Measurements from ENCODE around the gene BPGM. TPM values are rescaled to one million over a fixed set of nuclear protein-coding genes. Genes with fewer than 3 reads are reported as not detected.

The BPGM gene
- total RNA-seq, 1 experiment from 2014 or later, result 10.0 TPM

DNA sequence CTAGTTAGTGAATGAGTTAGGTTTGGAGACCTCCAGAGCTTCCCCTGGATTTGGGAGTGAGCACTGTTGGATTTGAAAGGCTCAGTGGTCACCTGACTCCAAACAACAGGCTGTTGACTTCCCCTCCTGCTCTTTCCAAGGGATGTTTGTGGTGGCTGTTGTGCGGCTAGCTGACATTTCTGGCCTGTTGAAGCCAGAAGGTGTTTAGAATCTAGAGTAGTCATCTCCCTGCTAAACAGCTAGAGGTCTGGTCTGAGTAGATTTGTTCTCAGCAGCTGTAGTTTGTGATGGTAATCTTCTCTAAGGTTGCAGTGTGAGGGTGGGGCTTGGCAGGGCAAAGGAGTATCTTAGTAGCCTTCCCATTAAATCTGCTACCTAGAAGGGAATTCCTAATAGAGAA lies 30.1 kb downstream of the BPGM start:
- Histone ChIP-seq H3K79me2 (ENCODE audit: insufficient read depth, low read length) (no peaks in the 10 kb centered on the region; the same call in 1 of the 2 replicates), H3K4me1 (ENCODE audit: control insufficient read depth in 1 of 2, insufficient read depth in 2 of 2, low read length in 2 of 2) (no peaks in the 10 kb centered on the region), H3K4me2 (ENCODE audit: low read length) (no peak overlapping the region), H3K9me3 (ENCODE audit: control insufficient read depth in 1 of 2, insufficient read depth in 1 of 2, low read depth in 1 of 2, low read length in 2 of 2) (no peaks in the 10 kb centered on the region), H3K4me3 (replicated peaks in 1 of 2; ENCODE audit: low read depth in 1 of 2, low read length in 2 of 2) (no peak overlapping the region), H3K9me2 (ENCODE audit: insufficient read depth) (no peaks in the 10 kb centered on the region), H3K9ac (ENCODE audit: low read length) (no peak overlapping the region), H4K20me1 (ENCODE audit: insufficient read depth) (no peaks in the 10 kb centered on the region), H3K27me3 (ENCODE audit: insufficient read depth, low read length) (no peaks in the 10 kb centered on the region), H2AFZ (ENCODE audit: low read depth, low read length, poor library complexity, severe bottlenecking) (no peak overlapping the region), H3K27ac (ENCODE audit: low read depth, low read length) (no peak overlapping the region), H3K36me3 (ENCODE audit: control insufficient read depth in 1 of 2, insufficient read depth in 2 of 2, low read length in 2 of 2) (no peaks in the 10 kb centered on the region)
- no TSS peak for BruUV-seq (replicated peaks)
- POLR2A ChIA-PET, result no interaction called here
- CTCF ChIA-PET, result no interaction called here
- intact Hi-C loops (cut with micrococcal nuclease), result no loop called here
- ATAC-seq (no peak), DNase-seq (ENCODE audit: low read depth, low spot score) (no peak)
- TF ChIP-seq POLR2AphosphoS5 (IDR thresholded peaks at IDR 0.05; ENCODE audit: low read depth, low read length), result no peak
- TF ChIP-seq TCF7L2 (IDR thresholded peaks at IDR 0.05; ENCODE audit: borderline replicate concordance, extremely low read depth, insufficient read depth, insufficient read length), result no peak
- TF ChIP-seq CEBPB (IDR thresholded peaks at IDR 0.05; ENCODE audit: low read depth), result no peak
- RAD21 ChIA-PET (ENCODE audit: low non-redundant PET in 1 of 2, low total read pairs in 2 of 2, uncharacterized antibody in 2 of 2, unreplicated experiment in 2 of 2), result no interaction called here

- Histone ChIP-seq H3K79me2 (ENCODE audit: insufficient read depth, low read length) (no peaks in the 10 kb centered on the region; the same call in 1 of the 2 replicates), H3K27ac (ENCODE audit: low read depth, low read length) (no peak overlapping the region), H3K9me2 (ENCODE audit: insufficient read depth) (no peaks in the 10 kb centered on the region), H3K4me3 (replicated peaks in 1 of 2; ENCODE audit: low read depth in 1 of 2, low read length in 2 of 2) (no peak overlapping the region), H3K9me3 (ENCODE audit: control insufficient read depth in 1 of 2, insufficient read depth in 1 of 2, low read depth in 1 of 2, low read length in 2 of 2) (no peaks in the 10 kb centered on the region), H2AFZ (ENCODE audit: low read depth, low read length, poor library complexity, severe bottlenecking) (no peak overlapping the region), H3K4me1 (ENCODE audit: control insufficient read depth in 1 of 2, insufficient read depth in 2 of 2, low read length in 2 of 2) (no peaks in the 10 kb centered on the region), H3K4me2 (ENCODE audit: low read length) (no peak overlapping the region), H3K27me3 (ENCODE audit: insufficient read depth, low read length) (no peaks in the 10 kb centered on the region), H3K36me3 (ENCODE audit: control insufficient read depth in 1 of 2, insufficient read depth in 2 of 2, low read length in 2 of 2) (no peaks in the 10 kb centered on the region), H4K20me1 (ENCODE audit: insufficient read depth) (no peaks in the 10 kb centered on the region), H3K9ac (ENCODE audit: low read length) (no peak overlapping the region)
- RAD21 ChIA-PET (ENCODE audit: low non-redundant PET in 1 of 2, low total read pairs in 2 of 2, uncharacterized antibody in 2 of 2, unreplicated experiment in 2 of 2), result no interaction called here
- intact Hi-C loops (cut with micrococcal nuclease), result no loop called here
- CTCF ChIA-PET, result no interaction called here
- POLR2A ChIA-PET, result no interaction called here
- no TSS peak for BruUV-seq (replicated peaks)
- no peak for ATAC-seq
- DNase-seq (ENCODE audit: low read depth, low spot score), result no peak
- TF ChIP-seq JUND (IDR thresholded peaks at IDR 0.05), result no peak
- no peak for TF ChIP-seq EZH2phosphoT487 (IDR thresholded peaks at IDR 0.05; ENCODE audit: borderline replicate concordance)
- no peak for TF ChIP-seq EGR1 (IDR thresholded peaks at IDR 0.05; ENCODE audit: low read depth)
- TF ChIP-seq SIN3A (IDR thresholded peaks at IDR 0.05; ENCODE audit: low read depth), result no peak
- no peak for TF ChIP-seq RAD21 (IDR thresholded peaks at IDR 0.05; ENCODE audit: low read depth)
- no peak for TF ChIP-seq MAX (IDR thresholded peaks at IDR 0.05)
- no peak for TF ChIP-seq CBX3 (IDR thresholded peaks at IDR 0.05; ENCODE audit: low read depth)
- no peak for TF ChIP-seq ZNF274 (IDR thresholded peaks at IDR 0.05; ENCODE audit: low read depth, low read length)
- TF ChIP-seq YY1 (IDR thresholded peaks at IDR 0.05; ENCODE audit: extremely low read depth, insufficient replicate concordance, low read depth, low read length), result no peak
- no peak for TF ChIP-seq FOSL1 (IDR thresholded peaks at IDR 0.05; ENCODE audit: low read depth)
- TF ChIP-seq ELF1 (IDR thresholded peaks at IDR 0.05; ENCODE audit: borderline replicate concordance, low read depth), result no peak
- TF ChIP-seq REST (IDR thresholded peaks at IDR 0.05; ENCODE audit: low read depth), result no peak
- no peak for TF ChIP-seq SRF (IDR thresholded peaks at IDR 0.05; ENCODE audit: low read depth)
- TF ChIP-seq CEBPB (IDR thresholded peaks at IDR 0.05; ENCODE audit: low read depth), result no peak
- TF ChIP-seq TCF7L2 (IDR thresholded peaks at IDR 0.05; ENCODE audit: borderline replicate concordance, extremely low read depth, insufficient read depth, insufficient read length), result no peak
- TF ChIP-seq SP1 (IDR thresholded peaks at IDR 0.05; ENCODE audit: low read depth), result no peak
Observed at GRCh38 chr7:134678115-134678514, 31.5 kb downstream of the BPGM start.

Data from HCT116 (cell line).